IPS-15b (cell line): ENCODE data around the gene FNBP1.
"Not testable (repeated sequence)": the region's sequence is repeated elsewhere in the genome, so short reads cannot be mapped to it uniquely, and the experiment has no call there.

Experiments
- H3K27me3 ChIP-seq: one replicate; pipeline ENCODE4 v1.6.1; 2013; ENCODE audit warnings: low read length; ENCODE audit not compliant: control insufficient read depth, insufficient read depth
- H3K36me3 ChIP-seq: one replicate; pipeline ENCODE4 v1.6.1; 2013; ENCODE audit warnings: low read length; ENCODE audit not compliant: control insufficient read depth, insufficient read depth
- H3K4me1 ChIP-seq: one replicate; pipeline ENCODE4 v1.6.1; 2013; ENCODE audit warnings: mild to moderate bottlenecking, low read length; ENCODE audit not compliant: control insufficient read depth, insufficient read depth
- H3K4me3 ChIP-seq: one replicate; pipeline ENCODE4 v1.5.1; 2013; ENCODE audit warnings: low read depth, low read length
- H3K9ac ChIP-seq: one replicate; pipeline ENCODE4 v1.6.1; 2013; ENCODE audit warnings: low read depth, mild to moderate bottlenecking, low read length
- H3K9me3 ChIP-seq: one replicate; pipeline ENCODE4 v1.6.1; 2013; ENCODE audit warnings: mild to moderate bottlenecking, low read length; ENCODE audit not compliant: control insufficient read depth, insufficient read depth

FNBP1 gene

GRCh38 chr9:129998491-129999140, 44.4 kb downstream of the FNBP1 start:
- Histone ChIP-seq H3K4me1 (peaks cover 6% of the 10 kb centered on the region), H3K9ac (no peak overlapping the region), H3K4me3 (no peak overlapping the region), H3K9me3 (no peaks in the 10 kb centered on the region), H3K36me3 (no peaks in the 10 kb centered on the region), H3K27me3 (no peaks in the 10 kb centered on the region)

- H3K9me3 ChIP-seq = not testable (repeated sequence)
These were observed 45.3 kb downstream of the FNBP1 start for GRCh38 chr9:129997706-129998105.

GRCh38 chr9:129996161-129996830, 46.7 kb downstream of the FNBP1 start:
- no peak overlapping the region for H3K4me3 ChIP-seq
- no peaks in the 10 kb centered on the region for H3K36me3 ChIP-seq
- no peaks in the 10 kb centered on the region for H3K27me3 ChIP-seq
- H3K9ac ChIP-seq = no peak overlapping the region
- H3K9me3 ChIP-seq = no peaks in the 10 kb centered on the region
- peaks cover 2% of the 10 kb centered on the region for H3K4me1 ChIP-seq

More at GRCh38 chr9:129997706-129998105, 45.3 kb downstream of the FNBP1 start:
- not testable (repeated sequence) for H3K27me3 ChIP-seq, H3K4me1 ChIP-seq, H3K36me3 ChIP-seq, H3K4me3 ChIP-seq, H3K9ac ChIP-seq

GRCh38 chr9:129995409-129996160, 47.4 kb downstream of the FNBP1 start:
- Histone ChIP-seq H3K27me3 (no peaks in the 10 kb centered on the region), H3K4me1 (peaks cover 2% of the 10 kb centered on the region), H3K9me3 (no peaks in the 10 kb centered on the region), H3K4me3 (no peak overlapping the region), H3K36me3 (no peaks in the 10 kb centered on the region), H3K9ac (no peak overlapping the region)

- Histone ChIP-seq H3K4me3 (no peak overlapping the region), H3K27me3 (no peaks in the 10 kb centered on the region), H3K4me1 (peaks cover 2% of the 10 kb centered on the region), H3K9me3 (no peaks in the 10 kb centered on the region), H3K36me3 (no peaks in the 10 kb centered on the region), H3K9ac (no peak overlapping the region)
These were observed 48.1 kb downstream of the FNBP1 start for GRCh38 chr9:129994882-129995281.

- H3K36me3 ChIP-seq, H3K27me3 ChIP-seq, H3K4me1 ChIP-seq, H3K4me3 ChIP-seq, H3K9me3 ChIP-seq, H3K9ac ChIP-seq: not testable (repeated sequence)
These were observed 51.9 kb downstream of the FNBP1 start for GRCh38 chr9:129991139-129991538.

GRCh38 chr9:129990269-129991010, 52.5 kb downstream of the FNBP1 start:
- no peak overlapping the region for H3K9ac ChIP-seq
- no peaks in the 10 kb centered on the region for H3K36me3 ChIP-seq
- no peaks in the 10 kb centered on the region for H3K9me3 ChIP-seq
- peaks cover 2% of the 10 kb centered on the region for H3K4me1 ChIP-seq
- no peak overlapping the region for H3K4me3 ChIP-seq
- no peaks in the 10 kb centered on the region for H3K27me3 ChIP-seq

GRCh38 chr9:129989740-129990139, 53.2 kb downstream of the FNBP1 start:
- no peaks in the 10 kb centered on the region for H3K36me3 ChIP-seq

GRCh38 chr9:129989362-129989708, 53.7 kb downstream of the FNBP1 start:
- Histone ChIP-seq H3K27me3 (no peaks in the 10 kb centered on the region), H3K4me3 (no peak overlapping the region), H3K36me3 (no peaks in the 10 kb centered on the region), H3K9me3 (no peaks in the 10 kb centered on the region), H3K4me1 (peaks cover 2% of the 10 kb centered on the region), H3K9ac (no peak overlapping the region)

More at GRCh38 chr9:129989740-129990139, 53.2 kb downstream of the FNBP1 start:
- Histone ChIP-seq H3K27me3 (no peaks in the 10 kb centered on the region), H3K4me3 (no peak overlapping the region), H3K4me1 (peaks cover 2% of the 10 kb centered on the region), H3K9ac (no peak overlapping the region), H3K9me3 (no peaks in the 10 kb centered on the region)

- Histone ChIP-seq H3K27me3 (no peaks in the 10 kb centered on the region), H3K36me3 (no peaks in the 10 kb centered on the region), H3K9ac (no peak overlapping the region), H3K4me3 (no peak overlapping the region), H3K9me3 (no peaks in the 10 kb centered on the region), H3K4me1 (peaks cover 2% of the 10 kb centered on the region)
These were observed 54.2 kb downstream of the FNBP1 start for GRCh38 chr9:129988607-129989361.

GRCh38 chr9:129987941-129988340, 55.0 kb downstream of the FNBP1 start:
- Histone ChIP-seq H3K4me1 (peaks cover 2% of the 10 kb centered on the region), H3K4me3 (no peak overlapping the region), H3K27me3 (no peaks in the 10 kb centered on the region), H3K9ac (no peak overlapping the region), H3K36me3 (no peaks in the 10 kb centered on the region), H3K9me3 (no peaks in the 10 kb centered on the region)
